Measurements from ENCODE around the gene KIF3A.

Gene KIF3A

DNA sequence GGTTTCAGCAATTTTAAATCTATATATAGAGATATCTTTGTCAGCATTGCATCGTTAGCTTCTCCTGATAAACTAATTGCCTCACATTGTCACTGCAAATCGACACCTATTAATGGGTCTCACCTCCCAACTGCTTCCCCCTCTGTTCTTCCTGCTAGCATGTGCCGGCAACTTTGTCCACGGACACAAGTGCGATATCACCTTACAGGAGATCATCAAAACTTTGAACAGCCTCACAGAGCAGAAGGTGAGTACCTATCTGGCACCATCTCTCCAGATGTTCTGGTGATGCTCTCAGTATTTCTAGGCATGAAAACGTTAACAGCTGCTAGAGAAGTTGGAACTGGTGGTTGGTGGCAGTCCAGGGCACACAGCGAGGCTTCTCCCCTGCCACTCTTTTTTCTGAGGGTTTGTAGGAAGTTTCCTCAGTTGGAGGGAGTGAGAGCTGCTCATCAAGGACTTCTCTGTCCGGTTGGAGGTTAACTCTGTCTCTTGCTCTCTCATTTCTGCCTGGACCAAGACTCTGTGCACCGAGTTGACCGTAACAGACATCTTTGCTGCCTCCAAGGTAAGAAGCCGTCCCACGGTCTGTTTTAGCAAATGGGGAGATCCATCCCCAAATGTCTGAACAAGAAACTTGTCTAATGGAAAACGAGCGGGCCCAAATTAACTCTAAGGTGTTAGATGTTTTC, 63.3 kb downstream of the KIF3A start, which contains the start of gene IL4:
TSS of gene IL4 (plus strand) at position 51 of the 692 bp plus-strand sequence. CDS start at position 113, 62 bp downstream.
- TF ChIP-seq, protein P1, sequence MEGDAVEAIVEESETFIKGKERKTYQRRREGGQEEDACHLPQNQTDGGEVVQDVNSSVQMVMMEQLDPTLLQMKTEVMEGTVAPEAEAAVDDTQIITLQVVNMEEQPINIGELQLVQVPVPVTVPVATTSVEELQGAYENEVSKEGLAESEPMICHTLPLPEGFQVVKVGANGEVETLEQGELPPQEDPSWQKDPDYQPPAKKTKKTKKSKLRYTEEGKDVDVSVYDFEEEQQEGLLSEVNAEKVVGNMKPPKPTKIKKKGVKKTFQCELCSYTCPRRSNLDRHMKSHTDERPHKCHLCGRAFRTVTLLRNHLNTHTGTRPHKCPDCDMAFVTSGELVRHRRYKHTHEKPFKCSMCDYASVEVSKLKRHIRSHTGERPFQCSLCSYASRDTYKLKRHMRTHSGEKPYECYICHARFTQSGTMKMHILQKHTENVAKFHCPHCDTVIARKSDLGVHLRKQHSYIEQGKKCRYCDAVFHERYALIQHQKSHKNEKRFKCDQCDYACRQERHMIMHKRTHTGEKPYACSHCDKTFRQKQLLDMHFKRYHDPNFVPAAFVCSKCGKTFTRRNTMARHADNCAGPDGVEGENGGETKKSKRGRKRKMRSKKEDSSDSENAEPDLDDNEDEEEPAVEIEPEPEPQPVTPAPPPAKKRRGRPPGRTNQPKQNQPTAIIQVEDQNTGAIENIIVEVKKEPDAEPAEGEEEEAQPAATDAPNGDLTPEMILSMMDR (IDR thresholded peaks at IDR 0.05), result no peak
- no peak within 1 kb of the TSS for H3K4me2 ChIP-seq (ENCODE audit: low read length)
- no peak within 1 kb of the TSS for H2AFZ ChIP-seq
- H3K9ac ChIP-seq, result no peak within 1 kb of the TSS
- no peaks in the 10 kb centered on the region for H3K9me3 ChIP-seq (ENCODE audit: control insufficient read depth, low read length)
- no peak within 1 kb of the TSS for H3K4me3 ChIP-seq (ENCODE audit: low read depth, low read length)
- no peaks in the 10 kb centered on the region for H3K36me3 ChIP-seq (ENCODE audit: control insufficient read depth, insufficient read depth, low read length)
- no peaks in the 10 kb centered on the region for H3K4me1 ChIP-seq
- H3K27ac ChIP-seq, result no peak within 1 kb of the TSS
- no peaks in the 10 kb centered on the region for H3K27me3 ChIP-seq (ENCODE audit: control insufficient read depth, insufficient read depth, low read length)
- H3K79me2 ChIP-seq, result no peaks in the 10 kb centered on the region

DNA sequence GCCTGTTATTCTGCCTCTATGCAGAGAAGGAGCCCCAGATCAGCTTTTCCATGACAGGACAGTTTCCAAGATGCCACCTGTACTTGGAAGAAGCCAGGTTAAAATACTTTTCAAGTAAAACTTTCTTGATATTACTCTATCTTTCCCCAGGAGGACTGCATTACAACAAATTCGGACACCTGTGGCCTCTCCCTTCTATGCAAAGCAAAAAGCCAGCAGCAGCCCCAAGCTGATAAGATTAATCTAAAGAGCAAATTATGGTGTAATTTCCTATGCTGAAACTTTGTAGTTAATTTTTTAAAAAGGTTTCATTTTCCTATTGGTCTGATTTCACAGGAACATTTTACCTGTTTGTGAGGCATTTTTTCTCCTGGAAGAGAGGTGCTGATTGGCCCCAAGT, 63.9 kb downstream of the KIF3A start:
- no peak overlapping the region for H3K4me2 ChIP-seq (ENCODE audit: low read length)
- H3K79me2 ChIP-seq, result no peaks in the 10 kb centered on the region
- H3K27me3 ChIP-seq (ENCODE audit: control insufficient read depth, insufficient read depth, low read length), result no peaks in the 10 kb centered on the region
- no peak overlapping the region for H3K27ac ChIP-seq
- TF ChIP-seq, protein P1 (IDR thresholded peaks at IDR 0.05), result no peak
- no peaks in the 10 kb centered on the region for H3K4me1 ChIP-seq
- no peak overlapping the region for H3K9ac ChIP-seq
- H3K36me3 ChIP-seq (ENCODE audit: control insufficient read depth, insufficient read depth, low read length), result no peaks in the 10 kb centered on the region
- H2AFZ ChIP-seq, result no peak overlapping the region
- no peak overlapping the region for H3K4me3 ChIP-seq (ENCODE audit: low read depth, low read length)
- no peaks in the 10 kb centered on the region for H3K9me3 ChIP-seq (ENCODE audit: control insufficient read depth, low read length)

DNA sequence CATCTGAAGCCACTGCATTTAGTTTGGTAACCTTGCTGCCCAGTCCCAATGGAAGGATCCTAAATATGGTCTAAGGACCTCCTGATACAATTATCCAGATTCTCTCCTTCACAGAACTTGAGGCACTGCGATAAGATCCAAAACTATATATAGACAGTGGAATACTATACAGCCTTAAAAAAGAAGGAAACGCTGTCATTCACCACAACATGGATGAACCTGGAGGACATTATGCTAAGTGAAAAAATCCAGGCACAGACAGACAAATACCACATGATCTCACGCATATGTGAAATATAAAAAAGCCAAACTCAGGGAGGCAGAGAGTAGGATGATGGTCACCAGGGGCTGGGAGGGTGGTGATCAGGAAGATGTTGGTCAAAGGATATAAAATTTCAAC, 66.3 kb downstream of the KIF3A start:
- Histone ChIP-seq H3K9ac (no peak overlapping the region), H3K9me3 (ENCODE audit: control insufficient read depth, low read length) (no peaks in the 10 kb centered on the region), H3K27ac (no peak overlapping the region), H2AFZ (no peak overlapping the region), H3K36me3 (ENCODE audit: control insufficient read depth, insufficient read depth, low read length) (no peaks in the 10 kb centered on the region), H3K4me2 (ENCODE audit: low read length) (no peak overlapping the region), H3K4me1 (no peaks in the 10 kb centered on the region), H3K27me3 (ENCODE audit: control insufficient read depth, insufficient read depth, low read length) (no peaks in the 10 kb centered on the region), H3K4me3 (ENCODE audit: low read depth, low read length) (no peak overlapping the region), H3K79me2 (no peaks in the 10 kb centered on the region)
- TF ChIP-seq, protein P1 (IDR thresholded peaks at IDR 0.05), result no peak

DNA sequence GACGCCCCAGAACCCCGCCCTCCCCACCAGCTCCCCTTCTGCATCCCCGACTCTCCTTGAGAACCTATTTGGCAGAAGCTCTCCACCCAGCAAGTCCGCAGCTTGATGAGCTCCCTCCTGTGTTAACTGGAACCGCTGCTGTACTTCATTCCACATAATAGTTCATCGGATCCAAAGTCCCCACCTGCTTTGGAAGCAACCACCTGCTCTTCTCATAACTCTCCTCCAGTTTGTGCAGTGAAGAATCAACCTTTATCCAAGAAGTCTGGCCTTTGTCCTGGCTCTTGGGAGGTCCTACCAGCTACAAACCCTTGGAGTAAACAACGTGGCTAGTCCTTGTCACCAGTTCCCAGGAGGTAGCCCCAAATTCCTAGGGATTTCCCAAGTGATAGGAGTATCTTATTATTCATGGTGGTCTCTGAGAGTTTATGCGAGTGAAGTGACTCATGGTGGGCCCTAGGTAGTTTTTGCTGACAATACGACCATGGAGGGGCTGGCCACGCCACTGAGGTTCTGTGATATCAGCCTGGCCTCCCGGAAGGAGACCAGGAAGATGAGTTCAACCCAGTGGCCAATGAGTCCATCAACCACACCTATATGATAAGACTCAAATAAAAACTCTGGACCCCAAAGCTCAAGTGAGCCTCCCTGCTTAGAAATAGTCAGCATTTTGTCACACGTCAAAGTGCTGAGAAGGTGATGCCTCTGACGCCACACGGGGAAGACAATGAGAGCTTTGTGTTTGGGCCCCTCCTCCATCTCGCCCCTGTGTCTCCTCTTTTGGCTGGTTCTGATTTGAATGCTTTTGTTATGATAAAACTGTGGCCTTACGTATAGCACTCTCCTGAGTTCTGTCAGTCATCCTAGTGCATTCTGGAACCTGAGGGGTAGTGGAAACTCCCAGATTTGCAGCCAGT, 67.1 kb downstream of the KIF3A start:
- H3K4me1 ChIP-seq, result no peaks in the 10 kb centered on the region
- H3K27me3 ChIP-seq (ENCODE audit: control insufficient read depth, insufficient read depth, low read length), result no peaks in the 10 kb centered on the region
- TF ChIP-seq, protein P1 (IDR thresholded peaks at IDR 0.05), result no peak
- H3K9ac ChIP-seq, result no peak overlapping the region
- H3K27ac ChIP-seq, result no peak overlapping the region
- no peaks in the 10 kb centered on the region for H3K9me3 ChIP-seq (ENCODE audit: control insufficient read depth, low read length)
- H3K79me2 ChIP-seq, result no peaks in the 10 kb centered on the region
- no peak overlapping the region for H3K4me3 ChIP-seq (ENCODE audit: low read depth, low read length)
- no peak overlapping the region for H3K4me2 ChIP-seq (ENCODE audit: low read length)
- H2AFZ ChIP-seq, result no peak overlapping the region
- no peaks in the 10 kb centered on the region for H3K36me3 ChIP-seq (ENCODE audit: control insufficient read depth, insufficient read depth, low read length)

Data from parathyroid adenoma (tissue), 2 donors.